ENCODE measurements around the gene KDM5A. TPM values are rescaled to one million over a fixed set of nuclear protein-coding genes. Genes with fewer than 3 reads are reported as not detected.

The KDM5A gene
- total and polyA plus RNA-seq, 2 experiments from 2014 or later: 47.1 to 48.3 TPM

GRCh38 chr12:414859-415258 is 25.7 kb upstream of the KDM5A start:
- peaks cover 74% of the 10 kb centered on the region for H3K36me3 Mint-ChIP-seq (ENCODE audit: low read depth)
- H3K4me1 Mint-ChIP-seq: no peaks in the 10 kb centered on the region
- no peak for DNase-seq (ENCODE audit: low spot score)

GRCh38 chr12:402029-402389 is 12.9 kb upstream of the KDM5A start:
- Histone ChIP-seq H4K20me1 (replicated peaks; ENCODE audit: insufficient read depth) (peaks cover 9% of the 10 kb centered on the region; the same call in 1 of the 2 replicates), H3K4me1 (ENCODE audit: insufficient read depth) (peaks cover 4% of the 10 kb centered on the region; the same call in 1 of the 2 replicates), H3F3A (replicated peaks; ENCODE audit: low read depth) (no peaks in the 10 kb centered on the region), H3K9me2 (ENCODE audit: insufficient read depth) (no peaks in the 10 kb centered on the region), H3K4me3 (peak overlapping the region; percentile 72), H3K27me3 (ENCODE audit: insufficient read depth) (no peaks in the 10 kb centered on the region), H3K36me3 (ENCODE audit: insufficient read depth) (no peaks in the 10 kb centered on the region; the same call in none of the 2 replicates), H2AFZ (peak overlapping the region; percentile 53), H3K79me2 (replicated peaks; ENCODE audit: insufficient read depth) (peaks cover 45% of the 10 kb centered on the region), H3K27ac (ENCODE audit: low read depth) (peak overlapping the region; percentile 53; the same call in 1 of the 2 replicates), H3K4me2 (peak overlapping the region; percentile 76)
- Mint-ChIP-seq H3K9me3 (no peaks in the 10 kb centered on the region), H3K27me3 (ENCODE audit: insufficient read depth, low read depth, poor library complexity) (no peaks in the 10 kb centered on the region), H3K36me3 (ENCODE audit: low read depth) (peaks cover 14% of the 10 kb centered on the region), H3K4me1 (no peaks in the 10 kb centered on the region), H3K4me3 (no peak overlapping the region), H3K27ac (no peak overlapping the region)
- DNase-seq (ENCODE audit: low spot score) (peak; percentile 59), ATAC-seq (peak; percentile 56)
- TF ChIP-seq CREB1 (CRISPR knock-in tag; IDR thresholded peaks at IDR 0.05; ENCODE audit: low read depth): no peak
- no peak for TF ChIP-seq ZNF331 (CRISPR knock-in tag; IDR thresholded peaks at IDR 0.05; ENCODE audit: low read depth)
- TF ChIP-seq CTCF (conservative IDR thresholded peaks at IDR 0.05; ENCODE audit: low read depth in 2 of 2): peak; percentile 42 to 45; a peak in 3 of 4 replicates

More at GRCh38 chr12:414859-415258, 25.7 kb upstream of the KDM5A start:
- no peaks in the 10 kb centered on the region for H3K4me1 ChIP-seq (ENCODE audit: insufficient read depth)
- Mint-ChIP-seq H3K27me3 (ENCODE audit: insufficient read depth, low read depth, poor library complexity) (peaks cover 3% of the 10 kb centered on the region), H3K27ac (no peak overlapping the region), H3K9me3 (no peaks in the 10 kb centered on the region; the same call in 2 of the 3 replicates), H3K4me3 (no peak overlapping the region)
- no peak overlapping the region for H3K27ac ChIP-seq (ENCODE audit: low read depth)
- no peak overlapping the region for H3K4me2 ChIP-seq
- H2AFZ ChIP-seq: no peak overlapping the region
- H4K20me1 ChIP-seq (replicated peaks; ENCODE audit: insufficient read depth): no peaks in the 10 kb centered on the region; the same call in 1 of the 2 replicates
- H3K36me3 ChIP-seq (ENCODE audit: insufficient read depth): peaks cover 38% of the 10 kb centered on the region
- ATAC-seq: no peak
- H3K79me2 ChIP-seq (replicated peaks; ENCODE audit: insufficient read depth): no peaks in the 10 kb centered on the region
- no peak overlapping the region for H3K4me3 ChIP-seq
- TF ChIP-seq EZH2phosphoT487 (IDR thresholded peaks at IDR 0.05; ENCODE audit: unreplicated experiment) (peak; percentile 64), NANOG (IDR thresholded peaks at IDR 0.05; ENCODE audit: borderline replicate concordance) (no peak)
- no peaks in the 10 kb centered on the region for H3K9me2 ChIP-seq (ENCODE audit: insufficient read depth)
- H3K27me3 ChIP-seq (ENCODE audit: insufficient read depth): no peaks in the 10 kb centered on the region
- peaks cover 4% of the 10 kb centered on the region; the same call in 1 of the 2 replicates for H3F3A ChIP-seq (replicated peaks; ENCODE audit: low read depth)

DNA sequence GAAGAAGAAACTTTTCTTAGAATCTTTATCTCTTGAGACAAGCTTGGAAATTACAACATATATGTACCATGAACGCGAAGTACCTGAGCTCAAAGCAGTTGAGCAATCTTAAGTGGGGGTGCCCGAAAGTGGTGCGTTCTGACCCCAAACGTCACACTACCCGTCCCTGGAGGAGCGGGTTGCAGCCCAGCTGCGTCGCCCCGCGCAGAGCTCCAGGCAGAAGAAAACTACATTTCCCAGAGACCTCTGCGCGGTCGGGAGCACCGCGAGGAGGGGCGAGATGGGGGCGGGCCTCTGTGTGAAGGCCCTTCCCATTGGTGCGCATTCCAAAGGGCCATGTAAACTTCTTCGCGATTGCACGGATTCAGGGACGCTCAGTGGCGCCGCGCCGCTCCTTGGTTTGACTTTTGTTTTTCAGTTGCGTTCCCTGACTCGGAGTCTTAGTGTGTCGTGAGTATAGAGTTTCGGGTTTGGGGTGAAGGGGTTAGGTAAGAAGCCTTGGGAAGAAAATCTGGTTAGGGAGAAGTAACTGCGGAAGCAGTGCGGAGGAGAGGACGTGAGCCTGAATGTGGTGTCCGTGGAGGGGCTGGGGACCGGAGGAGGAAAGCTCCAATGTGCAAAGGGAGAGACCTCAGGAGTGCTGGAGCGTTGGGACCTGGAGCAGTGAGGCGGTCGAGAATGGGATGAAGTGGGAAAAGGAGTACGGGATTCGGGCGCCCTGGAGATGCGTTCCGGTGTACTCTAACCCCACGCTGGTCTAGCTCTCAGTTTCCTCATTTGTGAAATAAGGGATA is 12.3 kb upstream of the KDM5A start, which contains the start of gene CCDC77:
TSS of gene CCDC77 (plus strand) at position 410 of the 794 bp plus-strand sequence. CDS start 7,740 bp downstream, outside the sequence.
- peaks cover 11% of the 10 kb centered on the region for H3K36me3 Mint-ChIP-seq (ENCODE audit: low read depth)
- Histone ChIP-seq H3K9me2 (ENCODE audit: insufficient read depth) (no peaks in the 10 kb centered on the region), H2AFZ (peak within 1 kb of the TSS; percentile 89), H3K36me3 (ENCODE audit: insufficient read depth) (no peaks in the 10 kb centered on the region; the same call in 1 of the 2 replicates), H3K4me3 (peak within 1 kb of the TSS; percentile 72), H3F3A (replicated peaks; ENCODE audit: low read depth) (no peaks in the 10 kb centered on the region), H3K27ac (ENCODE audit: low read depth) (peak within 1 kb of the TSS; percentile 53; the same call in 1 of the 2 replicates), H3K4me1 (ENCODE audit: insufficient read depth) (peaks cover 4% of the 10 kb centered on the region; the same call in 1 of the 2 replicates), H3K79me2 (replicated peaks; ENCODE audit: insufficient read depth) (peaks cover 42% of the 10 kb centered on the region), H3K27me3 (ENCODE audit: insufficient read depth) (no peaks in the 10 kb centered on the region), H4K20me1 (replicated peaks; ENCODE audit: insufficient read depth) (peaks cover 9% of the 10 kb centered on the region; the same call in 1 of the 2 replicates), H3K4me2 (peak within 1 kb of the TSS; percentile 76)
- H3K27me3 Mint-ChIP-seq (ENCODE audit: insufficient read depth, low read depth, poor library complexity): no peaks in the 10 kb centered on the region
- DNase-seq (ENCODE audit: low spot score) (peak; percentile 97), ATAC-seq (peak; percentile 97)
- H3K4me3 Mint-ChIP-seq: no peak within 1 kb of the TSS; the same call in 2 of the 3 replicates
- H3K4me1 Mint-ChIP-seq: no peaks in the 10 kb centered on the region
- no peak within 1 kb of the TSS for H3K27ac Mint-ChIP-seq
- H3K9me3 Mint-ChIP-seq: no peaks in the 10 kb centered on the region
- peak; percentile 93 for TF ChIP-seq POLR2AphosphoS5 (IDR thresholded peaks at IDR 0.05; ENCODE audit: low read depth)
- TF ChIP-seq NANOG (IDR thresholded peaks at IDR 0.05; ENCODE audit: borderline replicate concordance): no peak
- TF ChIP-seq ZNF331 (CRISPR knock-in tag; IDR thresholded peaks at IDR 0.05; ENCODE audit: low read depth): no peak
- TF ChIP-seq, protein P1, sequence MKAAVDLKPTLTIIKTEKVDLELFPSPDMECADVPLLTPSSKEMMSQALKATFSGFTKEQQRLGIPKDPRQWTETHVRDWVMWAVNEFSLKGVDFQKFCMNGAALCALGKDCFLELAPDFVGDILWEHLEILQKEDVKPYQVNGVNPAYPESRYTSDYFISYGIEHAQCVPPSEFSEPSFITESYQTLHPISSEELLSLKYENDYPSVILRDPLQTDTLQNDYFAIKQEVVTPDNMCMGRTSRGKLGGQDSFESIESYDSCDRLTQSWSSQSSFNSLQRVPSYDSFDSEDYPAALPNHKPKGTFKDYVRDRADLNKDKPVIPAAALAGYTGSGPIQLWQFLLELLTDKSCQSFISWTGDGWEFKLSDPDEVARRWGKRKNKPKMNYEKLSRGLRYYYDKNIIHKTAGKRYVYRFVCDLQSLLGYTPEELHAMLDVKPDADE (IDR thresholded peaks at IDR 0.05): peak; percentile 90
- no peak for TF ChIP-seq JUNB (IDR thresholded peaks at IDR 0.05; ENCODE audit: unreplicated experiment)
- no peak for TF ChIP-seq EZH2phosphoT487 (IDR thresholded peaks at IDR 0.05; ENCODE audit: unreplicated experiment)
- peak in 1 of 2 experiments; percentile 29; a peak in 2 of 4 replicates for TF ChIP-seq CTCF (conservative IDR thresholded peaks at IDR 0.05; ENCODE audit: low read depth in 2 of 2)
